Activated gamma-delta T cell (primary cell): ENCODE measurements around the gene GLI3.

Experiments
- DNase-seq: peaks from one replicate; lab custom pipeline; 2025; lab: John Stamatoyannopoulos, UW

The GLI3 gene

GRCh38 chr7:41998041-41998440 lies 239.0 kb downstream of the GLI3 start:
- no peak for DNase-seq

- no peak for DNase-seq
These were observed 239.9 kb downstream of the GLI3 start for GRCh38 chr7:41997151-41997550.

DNA sequence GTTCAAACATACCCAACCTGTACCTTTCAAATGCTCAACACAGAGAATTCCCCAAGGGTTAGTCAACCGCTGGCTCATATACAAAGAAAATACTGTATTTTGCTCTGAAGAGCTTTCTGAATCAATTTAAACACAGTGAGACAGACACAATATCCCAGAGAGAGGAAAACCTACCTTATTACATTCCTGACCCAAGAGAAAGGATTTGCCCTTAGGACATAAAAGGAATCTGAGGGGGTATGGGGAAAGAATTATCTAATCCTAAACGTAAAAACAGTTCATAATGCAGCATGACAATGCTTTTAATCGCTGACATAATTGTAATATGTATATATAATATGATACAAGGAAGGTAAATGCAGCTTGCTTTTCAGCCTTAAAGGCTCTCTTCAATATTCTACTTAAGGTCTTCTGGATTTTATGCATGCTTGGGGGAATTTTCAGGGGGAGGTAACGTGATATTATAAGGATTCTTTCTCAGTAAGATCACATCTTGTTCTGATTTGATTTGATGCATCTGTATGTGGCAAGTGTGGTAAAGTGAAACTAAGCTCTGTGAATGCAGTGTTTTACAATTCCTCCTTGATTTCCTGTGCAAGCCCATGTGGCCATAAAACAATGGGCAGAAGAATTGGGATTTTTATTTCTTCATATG lies 240.5 kb downstream of the GLI3 start:
- no peak for DNase-seq

GRCh38 chr7:41995632-41996271 lies 241.3 kb downstream of the GLI3 start:
- DNase-seq: no peak

DNA sequence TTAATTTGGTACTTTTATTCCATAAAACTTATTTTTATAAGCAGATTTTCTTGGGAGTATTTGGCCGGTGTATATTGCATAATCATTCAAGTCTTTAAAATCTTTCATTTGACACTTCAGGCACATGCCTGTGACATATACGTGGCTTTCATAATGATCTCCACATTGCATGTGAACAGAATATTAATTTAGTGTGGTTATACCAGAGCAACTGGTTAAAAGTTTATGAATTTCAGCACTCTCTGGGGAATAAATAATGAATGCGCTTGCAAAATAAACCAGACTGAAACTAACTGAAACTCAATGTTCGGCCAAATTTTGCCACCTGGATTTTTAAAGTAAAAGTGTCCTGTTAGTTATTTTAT lies 242.3 kb downstream of the GLI3 start:
- no peak for DNase-seq

GRCh38 chr7:41994036-41994745 lies 242.8 kb downstream of the GLI3 start:
- DNase-seq: no peak

DNA sequence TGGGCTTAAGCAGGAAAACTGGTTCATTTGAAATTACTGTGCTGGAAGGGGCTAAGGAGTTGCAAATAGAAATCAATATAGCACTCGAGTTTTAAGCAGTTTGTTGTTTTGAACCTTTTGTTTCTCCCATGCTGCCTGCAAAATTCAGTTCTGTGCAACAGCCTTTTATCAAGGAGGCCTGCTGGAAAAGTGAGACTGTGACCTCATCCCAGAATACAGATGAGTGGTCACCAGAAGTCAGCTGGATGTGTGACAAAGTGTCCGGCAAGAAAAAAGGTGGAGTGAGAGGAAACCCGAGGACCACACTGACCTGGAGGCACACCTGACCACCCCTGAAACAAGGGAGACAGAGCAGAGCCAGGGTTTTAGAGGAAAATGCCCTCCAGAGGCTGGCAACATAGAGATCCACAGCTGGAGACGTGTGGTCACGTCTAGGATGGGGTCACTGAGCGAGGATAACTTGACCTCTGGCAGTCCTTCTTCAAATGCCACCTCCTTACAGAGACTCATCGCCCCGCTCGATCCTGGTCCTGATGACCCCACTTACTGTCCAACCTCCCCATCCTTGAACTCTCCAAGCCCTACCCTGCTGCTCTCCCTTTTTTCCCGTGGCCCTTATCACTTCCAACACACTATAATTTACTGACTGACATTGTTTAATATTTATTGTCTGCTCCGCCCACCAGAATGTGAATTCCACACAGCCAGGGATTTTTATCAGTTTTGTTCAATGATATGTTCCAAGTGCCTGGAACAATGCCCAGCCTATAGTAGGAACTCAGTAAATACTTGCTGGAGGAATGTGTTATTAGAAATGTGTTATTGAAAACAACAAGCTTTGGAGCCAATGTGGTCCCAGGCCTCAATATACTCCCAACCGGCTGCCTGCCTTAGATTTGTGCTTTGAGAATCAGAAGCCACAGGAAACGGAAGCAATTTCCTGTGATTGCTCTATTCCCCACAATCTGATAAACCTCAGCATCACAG lies 243.8 kb downstream of the GLI3 start:
- DNase-seq: no peak

DNA sequence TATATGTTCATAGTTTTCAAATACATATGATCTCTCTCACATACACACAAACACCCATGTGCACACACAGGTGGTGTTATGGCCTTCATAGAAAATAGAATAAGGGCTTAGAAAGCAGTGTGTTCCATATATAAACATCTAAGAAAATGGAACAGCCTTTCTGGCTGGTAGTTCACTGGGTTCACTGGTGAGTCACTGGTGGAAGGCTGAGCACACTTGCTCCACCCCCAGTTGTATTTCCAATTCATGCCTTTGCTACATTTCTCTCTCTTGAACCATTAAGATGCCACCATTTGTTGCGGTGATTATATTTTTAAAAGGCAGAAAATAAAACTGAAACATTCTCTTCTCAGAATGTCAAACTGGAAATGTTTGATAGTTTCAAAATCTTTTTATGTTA lies 252.1 kb downstream of the GLI3 start:
- no peak for DNase-seq

GRCh38 chr7:41981046-41982040 lies 255.7 kb downstream of the GLI3 start:
- DNase-seq: no peak

- DNase-seq: no peak
These were observed 257.1 kb downstream of the GLI3 start for GRCh38 chr7:41979834-41980307.

DNA sequence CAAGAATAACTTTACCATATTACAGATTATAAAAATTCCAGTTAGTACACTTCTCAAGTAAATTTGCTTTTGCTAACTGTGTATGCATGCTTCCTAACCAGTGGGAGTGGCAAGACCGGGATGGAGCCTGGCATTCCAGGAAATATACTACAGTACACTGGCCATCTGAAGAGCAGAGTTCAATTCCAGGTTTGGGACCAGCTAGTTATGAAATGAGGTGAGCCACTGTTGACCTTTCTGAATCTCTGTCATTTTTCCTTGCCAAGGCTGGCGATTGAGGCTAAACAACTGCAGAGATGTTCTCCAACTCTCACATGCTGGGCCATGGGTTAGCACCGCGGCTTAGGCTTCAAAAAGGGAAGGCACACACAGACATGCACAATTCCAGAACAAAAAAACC lies 258.2 kb downstream of the GLI3 start:
- DNase-seq: no peak

DNA sequence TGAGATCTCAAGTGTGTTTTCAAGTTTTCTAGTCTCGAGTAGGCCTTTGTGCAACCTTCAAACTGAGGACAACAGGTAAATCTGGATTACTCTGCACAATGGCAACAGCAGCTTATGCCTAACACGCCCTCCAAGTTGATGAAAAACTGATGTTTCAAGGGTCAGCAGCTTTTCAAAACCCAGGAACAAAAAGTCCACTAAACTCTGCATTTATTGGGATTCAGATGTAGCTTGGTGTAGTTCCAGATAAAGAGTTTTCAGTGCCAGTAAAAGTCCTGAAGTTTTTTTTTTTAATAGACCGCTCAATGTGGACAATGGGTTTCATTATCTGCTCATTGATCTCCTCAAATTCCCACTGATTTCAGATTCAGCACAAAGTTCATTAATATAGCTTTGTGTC lies 259.3 kb downstream of the GLI3 start:
- no peak for DNase-seq

GRCh38 chr7:41977151-41977651 lies 259.8 kb downstream of the GLI3 start:
- no peak for DNase-seq

- DNase-seq: no peak
These were observed 260.6 kb downstream of the GLI3 start for GRCh38 chr7:41976411-41976810.

- DNase-seq: no peak
These were observed 261.2 kb downstream of the GLI3 start for GRCh38 chr7:41975849-41976248.

GRCh38 chr7:41974870-41975557 lies 262.0 kb downstream of the GLI3 start:
- no peak for DNase-seq

DNA sequence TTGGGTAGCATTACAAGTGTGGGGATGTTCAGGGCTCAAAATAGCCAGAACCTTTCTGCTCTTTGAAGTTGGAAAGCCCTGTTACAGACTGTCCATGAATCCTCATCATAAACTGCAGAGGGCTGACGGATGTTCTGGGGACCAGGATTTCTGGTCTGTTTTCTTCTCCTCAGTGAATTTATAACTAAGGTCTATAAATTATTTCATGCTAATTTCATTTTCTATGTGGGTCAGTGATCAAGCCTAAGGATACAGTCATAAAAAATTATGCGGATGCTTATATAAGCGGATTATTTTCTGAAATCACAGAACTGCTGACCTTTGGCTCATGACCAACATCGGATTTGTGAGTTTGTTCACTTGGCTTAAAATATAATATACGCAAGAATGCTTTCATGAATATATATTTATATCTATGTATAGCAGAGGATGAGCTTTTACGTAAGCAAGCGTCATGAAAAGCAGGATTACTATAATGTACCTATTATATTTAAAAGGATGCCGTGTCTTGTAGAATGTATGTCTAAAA lies 263.7 kb downstream of the GLI3 start:
- DNase-seq: no peak

GRCh38 chr7:41972776-41973175 lies 264.2 kb downstream of the GLI3 start:
- no peak for DNase-seq

- DNase-seq: no peak
These were observed 264.7 kb downstream of the GLI3 start for GRCh38 chr7:41972270-41972669.
